ENCODE results near the gene PRDM16.
"Not testable (repeated sequence)": the region's sequence is repeated elsewhere in the genome, so short reads cannot be mapped to it uniquely, and the experiment has no call there.

Gene PRDM16

DNA sequence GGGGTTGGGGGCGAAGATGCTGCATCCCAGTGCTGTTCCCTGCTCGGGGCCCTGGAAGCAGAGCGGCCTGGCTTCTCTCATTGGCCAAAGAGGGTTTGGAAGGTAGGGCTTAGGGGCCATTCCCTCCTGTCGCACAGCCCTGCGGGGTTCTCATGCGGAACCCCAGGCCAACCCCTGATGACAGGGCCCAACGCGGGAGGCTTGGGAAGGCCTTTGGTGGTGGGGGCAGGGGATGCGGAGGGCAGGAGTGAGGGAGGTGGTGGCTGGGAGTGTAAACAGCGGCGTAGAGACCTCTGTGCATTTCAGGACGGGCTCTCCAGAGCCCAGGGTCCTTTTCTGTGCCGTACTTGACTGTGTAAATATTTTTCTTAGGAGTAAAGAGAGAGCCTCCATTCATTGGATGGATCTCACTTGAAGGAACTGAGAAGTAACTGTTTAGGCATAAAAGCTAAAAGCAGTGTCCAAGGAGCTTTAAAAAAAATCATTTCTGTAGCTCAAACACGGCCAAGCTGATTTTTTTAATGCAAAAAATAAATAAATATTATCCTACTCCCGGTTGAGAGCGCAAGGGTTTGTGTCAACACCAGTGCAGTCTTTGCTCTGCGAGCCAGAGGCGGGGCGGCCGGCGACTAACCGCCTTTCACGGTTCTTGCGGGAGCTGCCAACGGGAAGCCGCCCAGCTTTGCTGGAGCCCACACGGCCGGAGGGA is 169.1 kb downstream of the PRDM16 start:
- no peak for DNase-seq (ENCODE audit: low read depth in 2 of 3, low spot score in 2 of 3)

GRCh38 chr1:3238703-3239278 is 169.8 kb downstream of the PRDM16 start:
- DNase-seq (ENCODE audit: low read depth in 2 of 3, low spot score in 2 of 3), result no peak

- not testable (repeated sequence) for DNase-seq (ENCODE audit: low read depth in 2 of 3, low spot score in 2 of 3)
Observed at GRCh38 chr1:3239991-3240390, 171.0 kb downstream of the PRDM16 start.

GRCh38 chr1:3240524-3241235 is 171.7 kb downstream of the PRDM16 start:
- DNase-seq (ENCODE audit: low read depth in 2 of 3, low spot score in 2 of 3), result no peak

- no peak for DNase-seq (ENCODE audit: low read depth in 2 of 3, low spot score in 2 of 3)
Observed at GRCh38 chr1:3241236-3241550, 172.2 kb downstream of the PRDM16 start.

- DNase-seq (ENCODE audit: low read depth in 2 of 3, low spot score in 2 of 3), result no peak
Observed at GRCh38 chr1:3241673-3242407, 172.8 kb downstream of the PRDM16 start.

GRCh38 chr1:3242408-3243260 is 173.6 kb downstream of the PRDM16 start:
- no peak for DNase-seq (ENCODE audit: low read depth in 2 of 3, low spot score in 2 of 3)

DNA sequence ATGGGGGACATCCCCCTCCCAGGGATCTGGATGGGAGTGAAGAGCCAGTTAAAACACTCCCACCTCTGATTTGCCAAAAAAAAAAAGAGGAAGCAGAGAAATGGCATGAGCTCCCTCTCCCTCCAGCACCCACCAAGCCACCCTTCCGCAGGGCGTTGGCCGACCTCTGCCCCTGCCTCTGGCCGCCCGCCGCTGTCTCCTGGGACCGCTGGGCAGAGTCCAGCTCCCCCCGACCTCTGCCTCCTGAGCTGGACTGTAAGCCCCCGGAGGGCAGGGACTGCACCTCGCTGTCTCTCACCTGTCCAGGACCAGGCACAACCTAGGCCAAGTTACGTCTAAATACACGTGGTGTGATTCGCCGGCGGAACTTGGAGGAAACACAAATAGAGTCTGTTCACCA is 174.3 kb downstream of the PRDM16 start:
- no peak for DNase-seq (ENCODE audit: low read depth in 2 of 3, low spot score in 2 of 3)

DNA sequence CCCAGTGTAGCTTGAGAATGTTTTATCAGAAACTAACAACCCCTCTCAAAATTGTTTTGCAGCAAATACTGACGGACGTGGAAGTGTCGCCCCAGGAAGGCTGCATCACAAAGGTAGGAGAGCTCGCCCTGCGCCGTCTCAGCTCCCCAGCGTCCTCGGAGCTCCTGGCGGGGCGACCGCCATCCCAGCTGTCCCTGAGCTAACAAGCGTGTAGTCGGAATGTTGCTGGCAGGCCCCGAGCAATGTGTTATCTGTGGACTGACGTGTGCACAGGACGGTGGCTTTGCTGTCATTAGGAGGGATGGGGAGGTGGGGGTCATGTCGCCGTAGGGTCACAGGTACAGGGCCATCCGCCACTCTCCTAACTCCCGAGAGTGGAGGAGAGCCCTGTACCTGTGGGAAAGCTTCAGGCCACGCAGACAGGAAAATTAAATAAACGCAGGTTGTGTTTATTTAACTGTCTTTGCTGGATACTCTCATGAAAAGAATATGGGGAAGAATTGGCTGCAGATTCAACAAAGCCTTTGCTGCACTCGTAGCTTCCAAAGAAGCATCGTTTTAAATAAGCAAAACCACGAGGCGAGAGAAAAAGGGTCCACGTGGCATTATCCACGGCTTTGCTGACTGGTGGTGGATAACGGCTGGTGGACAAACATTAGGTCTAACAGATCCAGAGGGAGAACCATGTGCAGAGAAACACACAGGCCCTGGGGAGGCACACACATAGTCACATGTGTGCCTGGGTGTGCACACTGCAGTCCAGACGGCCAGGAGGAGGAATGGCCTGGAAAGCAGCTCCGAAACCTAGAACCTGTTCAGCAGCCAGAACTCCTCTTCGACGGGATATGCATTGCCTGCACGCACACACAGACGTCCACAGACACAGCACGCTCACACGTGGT is 175.3 kb downstream of the PRDM16 start:
- DNase-seq (ENCODE audit: low read depth in 2 of 3, low spot score in 2 of 3), result no peak

DNA sequence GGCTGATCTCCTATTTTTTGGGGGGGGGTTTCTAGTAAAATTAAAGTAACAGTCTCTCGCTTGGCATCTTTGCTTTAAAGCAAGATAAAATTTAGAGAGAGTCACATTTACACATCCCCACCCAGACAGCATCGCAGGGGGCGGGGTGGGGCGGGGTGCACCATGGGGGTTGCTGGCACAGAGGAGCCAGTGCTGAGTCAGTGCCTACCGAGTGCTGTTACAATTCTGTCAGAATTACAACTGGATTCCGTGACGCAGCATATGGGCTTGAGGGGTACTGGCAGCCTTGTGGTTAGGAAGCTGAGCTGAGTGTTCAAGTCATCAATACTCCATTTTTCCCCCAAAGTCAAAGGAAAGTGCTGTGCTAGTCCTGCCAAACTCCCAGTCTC is 175.9 kb downstream of the PRDM16 start:
- no peak for DNase-seq (ENCODE audit: low read depth in 2 of 3, low spot score in 2 of 3)

DNA sequence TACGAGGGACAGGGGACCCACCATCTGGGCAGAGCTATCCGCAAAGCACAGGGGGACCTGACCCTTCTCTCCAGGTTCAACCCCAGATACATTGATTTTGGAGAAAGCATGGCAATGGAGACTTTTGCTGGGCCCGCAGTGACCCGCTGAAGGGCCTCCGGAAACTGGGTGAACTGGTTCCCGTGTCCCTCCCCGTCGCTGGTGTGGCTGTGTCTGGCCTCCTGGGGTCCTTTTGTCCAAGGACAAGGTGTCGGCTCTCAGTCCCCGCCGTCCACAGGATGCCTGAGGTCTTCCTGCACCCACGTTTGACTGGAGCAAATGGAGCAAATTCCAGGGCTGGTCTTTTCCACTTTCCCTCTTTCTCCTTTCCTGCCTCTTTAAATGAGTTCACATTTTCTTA is 176.3 kb downstream of the PRDM16 start:
- no peak for DNase-seq (ENCODE audit: low read depth in 2 of 3, low spot score in 2 of 3)

- DNase-seq (ENCODE audit: low read depth in 2 of 3, low spot score in 2 of 3), result no peak
Observed at GRCh38 chr1:3245768-3246167, 176.8 kb downstream of the PRDM16 start.

DNA sequence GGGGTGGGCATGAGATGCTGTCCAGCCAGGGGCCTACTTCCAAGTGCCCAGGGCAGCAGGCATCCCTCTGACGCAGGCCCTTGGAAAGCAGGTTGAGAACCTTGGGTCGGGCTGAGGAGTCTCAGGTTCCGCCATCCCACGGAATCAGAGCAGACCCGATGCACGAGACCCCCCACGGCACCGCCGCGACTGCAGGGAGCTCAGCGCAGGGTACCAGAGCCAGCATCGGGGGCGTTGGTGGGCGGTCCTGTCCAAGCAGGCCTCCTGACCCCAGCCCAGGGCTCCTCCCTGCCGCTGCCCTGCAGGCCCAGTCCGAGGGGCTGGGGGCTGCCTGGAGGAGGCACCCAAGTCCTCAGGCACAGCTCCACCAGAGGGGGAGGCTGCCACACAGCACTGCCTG is 177.2 kb downstream of the PRDM16 start:
- no peak for DNase-seq (ENCODE audit: low read depth in 2 of 3, low spot score in 2 of 3)

DNA sequence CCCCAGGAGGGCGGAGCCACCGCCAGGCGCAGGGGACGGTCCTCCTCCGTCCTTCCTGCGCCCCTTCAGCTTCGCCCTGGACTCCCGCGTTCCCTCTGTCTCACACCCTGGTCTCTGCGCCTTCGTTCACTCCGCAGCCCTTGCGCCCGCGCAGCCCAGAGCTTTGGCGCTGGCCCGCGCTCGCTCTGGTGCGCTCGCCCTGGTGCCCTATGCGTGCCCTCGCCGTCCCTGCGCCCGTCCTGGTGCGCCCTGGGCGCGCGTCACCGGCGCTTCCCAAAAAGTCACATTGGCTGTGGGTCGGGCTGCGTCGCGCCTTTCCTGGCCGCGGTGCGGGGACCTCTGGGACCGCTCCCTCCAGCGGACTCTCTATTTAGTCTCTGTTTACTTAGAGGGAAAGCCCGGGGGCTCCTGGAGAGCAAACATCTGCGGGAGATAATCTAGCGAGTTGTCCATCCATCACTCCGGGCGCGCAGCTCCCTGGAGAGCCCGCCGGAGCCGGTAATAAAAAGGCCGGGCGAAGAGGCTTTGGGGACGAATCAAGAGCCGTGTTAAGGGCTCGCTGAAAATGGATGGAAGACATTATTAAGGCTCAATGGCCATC is 178.6 kb downstream of the PRDM16 start:
- DNase-seq (ENCODE audit: low read depth in 2 of 3, low spot score in 2 of 3), result no peak

DNA sequence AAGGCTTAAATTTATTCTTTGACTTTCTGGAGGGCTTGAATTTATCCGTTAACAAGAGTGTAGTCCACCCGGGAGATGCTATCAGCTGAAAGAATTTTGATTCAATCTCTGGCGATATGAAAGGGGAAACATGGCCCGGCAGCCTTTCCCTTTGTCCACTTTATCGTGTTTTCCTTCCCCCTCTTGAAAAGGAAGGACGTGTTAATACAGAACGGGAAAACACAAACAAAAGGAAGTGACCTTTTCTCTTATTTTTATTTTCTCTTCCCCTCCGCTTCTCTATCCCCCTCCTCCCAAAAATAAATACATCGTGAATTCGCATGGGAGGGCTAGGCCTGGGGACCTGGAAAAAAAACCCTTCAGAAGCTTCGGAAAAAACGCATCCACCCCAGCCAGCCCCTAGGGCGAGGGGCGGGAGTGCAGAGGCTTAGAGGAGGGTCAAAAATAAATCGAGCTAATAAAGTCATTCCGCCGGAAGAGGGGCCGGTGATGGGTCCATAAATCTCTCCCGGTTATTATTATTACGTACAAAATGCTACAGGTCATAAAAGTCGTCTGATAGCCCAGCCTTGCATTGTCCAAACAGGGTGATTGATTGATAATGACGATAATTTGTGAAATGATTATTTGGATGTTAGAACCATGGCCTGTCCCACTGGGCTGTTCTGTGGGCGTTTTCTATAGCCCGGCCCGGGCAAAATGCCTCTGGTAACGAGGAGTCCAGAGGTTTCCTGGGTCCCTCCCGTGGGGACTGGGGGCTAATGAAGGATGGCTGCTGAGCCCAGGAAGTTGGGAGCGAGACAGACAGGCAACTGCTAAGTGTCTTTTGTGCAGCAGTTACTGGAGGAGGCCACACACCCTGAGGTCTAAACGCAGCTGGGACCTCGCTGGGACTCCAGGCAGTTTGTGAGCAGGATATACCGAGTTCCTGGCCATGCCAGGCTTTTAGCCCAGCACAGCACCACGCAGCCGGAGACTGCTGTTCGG is 179.4 kb downstream of the PRDM16 start:
- no peak for DNase-seq (ENCODE audit: low read depth in 2 of 3, low spot score in 2 of 3)

DNA sequence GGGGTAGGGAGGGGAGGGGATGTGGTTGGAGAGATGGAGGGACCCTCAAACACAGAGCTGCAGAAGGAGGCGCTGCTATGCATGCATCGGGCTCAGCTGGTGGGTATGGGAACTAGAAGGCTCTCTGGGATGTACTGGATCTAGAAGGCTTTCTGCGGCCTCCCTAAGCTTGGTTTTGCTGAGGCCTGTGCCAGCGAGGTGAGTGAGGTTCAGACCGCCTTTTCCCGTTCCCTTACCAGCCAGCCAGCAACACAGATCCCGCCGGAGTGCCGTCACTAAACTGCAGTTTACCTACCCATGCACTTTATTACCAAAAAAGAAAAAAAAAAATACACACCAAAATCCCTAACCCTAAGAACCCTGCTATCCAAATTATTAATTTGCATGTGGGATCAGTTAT is 180.2 kb downstream of the PRDM16 start:
- no peak for DNase-seq (ENCODE audit: low read depth in 2 of 3, low spot score in 2 of 3)

DNA sequence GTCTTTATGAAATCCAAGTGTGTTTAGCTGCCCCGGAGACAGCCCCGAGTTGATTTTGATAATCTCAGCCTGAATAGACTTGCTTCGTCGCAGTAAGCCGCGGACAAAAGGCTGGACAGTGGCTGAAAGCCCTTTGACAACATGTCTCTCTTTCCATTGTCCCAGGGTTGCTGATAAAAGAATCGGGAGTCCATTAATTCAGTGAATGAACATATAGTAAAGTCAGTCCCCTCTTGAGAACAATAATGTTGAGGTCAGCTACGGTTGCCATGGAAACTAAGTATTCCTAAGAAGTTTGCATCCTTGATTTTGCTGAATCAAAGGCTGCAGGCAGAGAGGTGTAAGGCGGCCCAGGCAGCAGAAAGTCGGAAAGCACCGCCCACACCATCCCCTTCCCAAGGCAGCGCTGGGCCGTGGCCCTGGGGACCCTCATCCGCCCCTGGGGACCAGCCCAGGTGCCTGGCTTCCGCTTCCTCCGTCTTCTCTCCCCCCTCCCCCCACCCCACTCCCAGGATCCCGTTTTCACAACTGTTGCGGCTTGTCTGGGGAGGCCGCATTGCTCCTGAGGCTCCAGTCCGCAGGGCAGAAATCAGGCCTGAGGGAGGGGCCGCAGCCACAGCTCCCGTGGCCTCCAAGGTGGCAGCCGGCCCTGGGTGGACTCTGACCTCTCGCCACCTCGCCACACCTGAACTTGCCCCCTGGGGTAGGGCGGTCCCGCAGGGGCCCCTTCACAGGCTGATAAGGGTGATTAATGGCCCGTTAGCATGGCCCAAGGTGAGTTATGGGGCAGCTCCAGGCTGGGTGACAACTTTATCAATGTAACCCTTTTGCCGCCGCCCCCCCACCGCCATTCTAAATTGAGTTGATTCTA is 180.9 kb downstream of the PRDM16 start:
- no peak for DNase-seq (ENCODE audit: low read depth in 2 of 3, low spot score in 2 of 3)

DNA sequence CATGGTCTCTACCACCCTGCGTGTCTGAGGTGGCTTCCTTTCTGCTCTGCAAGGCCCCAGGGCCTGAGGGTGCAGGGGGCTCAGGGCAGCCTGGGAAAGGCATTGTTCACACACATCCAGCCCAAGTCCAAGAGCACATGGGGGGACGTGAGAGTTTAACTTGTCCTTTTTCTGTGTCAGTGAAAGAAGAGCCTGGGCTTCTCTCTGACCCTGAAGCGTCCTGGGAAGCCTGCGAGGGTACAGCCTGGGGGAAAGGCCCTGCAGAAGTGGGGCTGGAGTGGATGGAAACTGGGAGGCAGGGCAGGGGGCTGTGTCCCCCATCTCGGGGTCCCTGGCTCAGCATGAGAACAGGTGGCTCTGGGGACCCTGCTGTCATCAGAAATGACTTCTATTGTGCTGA is 181.6 kb downstream of the PRDM16 start:
- no peak for DNase-seq (ENCODE audit: low read depth in 2 of 3, low spot score in 2 of 3)
